ENCODE data around the gene SETD5.

The SETD5 gene

DNA sequence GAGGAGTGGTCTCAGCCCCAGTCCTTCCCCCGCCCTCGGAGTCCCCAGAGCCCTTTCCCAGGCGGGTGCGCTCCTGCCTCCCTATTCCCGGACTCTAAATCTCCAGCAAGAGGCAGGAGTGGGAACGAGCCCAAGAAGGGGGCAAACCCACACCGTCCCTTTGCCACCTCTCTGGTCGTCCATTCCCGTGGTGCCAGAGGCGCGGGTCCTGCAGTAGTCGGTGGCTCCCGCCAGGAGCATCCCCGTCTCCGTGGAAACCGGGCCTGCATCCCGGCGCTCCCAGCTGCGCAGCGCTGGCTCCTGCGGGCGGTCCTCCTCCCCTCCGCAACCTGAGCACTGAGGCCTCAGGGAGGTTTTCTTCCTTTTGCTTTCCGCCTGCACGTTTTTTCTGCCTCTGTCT lies 111.4 kb downstream of the SETD5 start:
- no peak overlapping the region for H3K4me3 ChIP-seq (ENCODE audit: low read depth, low read length)

DNA sequence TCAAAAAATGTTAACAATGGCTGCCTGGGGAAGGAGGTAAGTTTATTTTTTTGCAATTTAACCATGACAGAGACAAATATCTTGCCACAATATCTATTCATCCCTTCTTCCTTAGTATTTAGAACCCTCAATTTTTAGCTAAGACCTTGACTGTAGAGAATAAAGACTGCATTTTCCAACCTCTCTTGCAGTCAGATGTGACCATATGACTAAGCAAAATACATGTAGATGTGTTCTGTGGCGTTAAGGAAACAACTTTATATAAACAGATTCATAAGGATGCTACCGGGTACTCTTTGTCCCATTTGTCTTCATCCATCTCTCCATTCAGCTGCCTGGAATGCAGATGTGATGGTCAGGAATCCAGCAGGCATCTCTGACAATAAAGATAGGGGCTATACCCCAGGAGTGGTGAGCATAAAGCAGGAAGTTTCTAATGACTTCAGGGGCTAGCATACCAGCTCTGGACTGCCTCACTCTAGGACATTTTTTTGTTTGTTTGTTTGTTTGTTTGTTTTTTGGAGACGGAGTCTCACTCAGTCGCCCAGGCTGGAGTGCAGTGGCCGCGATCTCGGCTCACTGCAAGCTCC lies 115.1 kb downstream of the SETD5 start:
- TF ChIP-seq CTCF (IDR thresholded peaks at IDR 0.05; ENCODE audit: borderline replicate concordance, insufficient read depth, low read depth, low read length): no peak

More for the DNA sequence above, 111.4 kb downstream of the SETD5 start:
- TF ChIP-seq CTCF (IDR thresholded peaks at IDR 0.05; ENCODE audit: borderline replicate concordance, insufficient read depth, low read depth, low read length): no peak

DNA sequence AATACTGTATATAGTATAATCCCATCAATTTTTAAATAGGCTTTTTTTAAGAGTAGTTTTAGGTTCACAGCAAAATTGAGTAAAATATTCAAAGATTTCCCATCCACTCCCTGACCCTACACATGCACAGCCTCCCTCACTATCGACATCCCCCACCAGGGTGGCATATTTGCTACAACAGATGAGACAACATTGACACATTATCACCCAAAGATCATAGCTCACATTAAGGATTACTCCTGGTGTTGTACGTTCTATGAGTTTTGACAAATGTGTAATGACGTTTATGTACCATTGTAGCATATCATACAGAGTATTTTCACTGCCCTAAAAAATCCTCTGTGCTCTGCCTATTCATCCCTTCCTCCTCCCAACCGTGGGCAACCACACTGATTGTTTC lies 116.9 kb downstream of the SETD5 start:
- no peak for TF ChIP-seq CTCF (IDR thresholded peaks at IDR 0.05; ENCODE audit: borderline replicate concordance, insufficient read depth, low read depth, low read length)
- no peak overlapping the region for H3K4me3 ChIP-seq (ENCODE audit: low read depth, low read length)

More for the DNA sequence above, 115.1 kb downstream of the SETD5 start:
- no peak overlapping the region for H3K4me3 ChIP-seq (ENCODE audit: low read depth, low read length)

GRCh38 chr3:9514956-9515355 lies 117.5 kb downstream of the SETD5 start:
- H3K4me3 ChIP-seq (ENCODE audit: low read depth, low read length): no peak overlapping the region
- TF ChIP-seq CTCF (IDR thresholded peaks at IDR 0.05; ENCODE audit: borderline replicate concordance, insufficient read depth, low read depth, low read length): no peak

GRCh38 chr3:9525078-9525477 lies 127.7 kb downstream of the SETD5 start:
- TF ChIP-seq CTCF (IDR thresholded peaks at IDR 0.05; ENCODE audit: borderline replicate concordance, insufficient read depth, low read depth, low read length): no peak
- no peak overlapping the region for H3K4me3 ChIP-seq (ENCODE audit: low read depth, low read length)
